ENCODE measurements around the gene SERPINB2. TPM values are rescaled to one million over a fixed set of nuclear protein-coding genes. Genes with fewer than 3 reads are reported as not detected.

SERPINB2 gene
- total and polyA plus RNA-seq, 2 of the 13 experiments (the other 11 are each of a cell fraction or from before 2014, with no cell fraction given) = 0.07 to 0.11 TPM

GRCh38 chr18:63889626-63890025 is 2.1 kb downstream of the SERPINB2 start (continued):
- TF ChIP-seq HMGXB3 (CRISPR knock-in tag; IDR thresholded peaks at IDR 0.05; ENCODE audit: borderline replicate concordance) = no peak
- TF ChIP-seq ZNF160 (CRISPR knock-in tag; IDR thresholded peaks at IDR 0.05) = no peak
- no peak for TF ChIP-seq ZNF572 (CRISPR knock-in tag; IDR thresholded peaks at IDR 0.05)
- no peak for TF ChIP-seq ZFP1 (CRISPR knock-in tag; IDR thresholded peaks at IDR 0.05)
- TF ChIP-seq ATF7-NPFF (CRISPR knock-in tag; IDR thresholded peaks at IDR 0.05; ENCODE audit: low read depth) = no peak
- no peak for TF ChIP-seq EP300 (IDR thresholded peaks at IDR 0.05; ENCODE audit: low read depth in 2 of 2, low read length in 2 of 2)
- TF ChIP-seq EP300 (CRISPR knock-in tag; IDR thresholded peaks at IDR 0.05; ENCODE audit: borderline replicate concordance) = no peak

- H3K9me3 ChIP-seq (ENCODE audit: low read length) = no peaks in the 10 kb centered on the region
- 0 out of 5 replicates have a peak, but pooled peaks cover 0 to 3% of the 10 kb centered on the region in 2 experiments for H3K27me3 ChIP-seq (ENCODE audit: control insufficient read depth in 1 of 2, insufficient read depth in 2 of 2, low read length in 2 of 2)
- no peak overlapping the region for H3K4me3 ChIP-seq (replicated peaks in 1 of 3; ENCODE audit: insufficient read depth in 1 of 3, low read depth in 2 of 3, low read length in 3 of 3)
- in situ Hi-C loops (cut with HindIII; ENCODE audit: extremely low pct_ligation_motif_present, low pct_unique_long_range_greater_than_20kb) (loop anchor here (10.0 kb wide), 1 partner anchor 84 kb away; the partner anchor contains the start of gene SERPINB8), intact Hi-C loops (cut with micrococcal nuclease; ENCODE audit: unreplicated experiment) (no loop called here)
- 8% methylated on average over 6 of the region's 6 CpGs for WGBS (ENCODE audit: low lambda C conversion rate)
- BruUV-seq (replicated peaks) = no TSS peak
- H3K27ac ChIP-seq (ENCODE audit: extremely low read length, insufficient read depth, low read length) = no peak overlapping the region
- H2AFZ ChIP-seq (ENCODE audit: low read length) = no peak overlapping the region
- FAIRE-seq = no peak
- TF ChIP-seq MBD4 (IDR thresholded peaks at IDR 0.05; ENCODE audit: borderline replicate concordance, low read length) = no peak
- no peak for TF ChIP-seq ZNF232 (CRISPR knock-in tag; IDR thresholded peaks at IDR 0.05; ENCODE audit: borderline replicate concordance)
- no peak for TF ChIP-seq ARID3A (IDR thresholded peaks at IDR 0.05; ENCODE audit: low read depth, low read length)
- H3K4me2 ChIP-seq (ENCODE audit: low read depth, low read length) = no peak overlapping the region
- no peak for ATAC-seq
- no peaks in the 10 kb centered on the region for H4K20me1 ChIP-seq (ENCODE audit: insufficient read depth, low read length)
- no peaks in the 10 kb centered on the region for H3K4me1 ChIP-seq (ENCODE audit: insufficient read depth, low read length)
- DNase-seq (ENCODE audit: low spot score) = no peak
- no peak overlapping the region for H3K9ac ChIP-seq (ENCODE audit: insufficient read depth, low read depth, low read length)
- POLR2A ChIA-PET = no interaction called here
- CTCF ChIA-PET (ENCODE audit: low intra/inter-chr PET ratio, low total read pairs) = interaction anchor here (1.1 to 1.8 kb wide), 3 partner anchors 46 to 104 kb away, joined by 5 to 20 read pairs (median 9); no protein-coding TSS in a partner anchor
- no peaks in the 10 kb centered on the region for H3K36me3 ChIP-seq (replicated peaks in 1 of 2; ENCODE audit: control insufficient read depth in 1 of 2, insufficient read depth in 2 of 2, low read length in 2 of 2)
- no peaks in the 10 kb centered on the region for H3K79me2 ChIP-seq (ENCODE audit: insufficient read depth, low read length)
Observed at GRCh38 chr18:63890237-63890949, 2.9 kb downstream of the SERPINB2 start.
